ENCODE data around the gene AP2A1.

Gene AP2A1

GRCh38 chr19:49780861-49781260, 14.1 kb downstream of the AP2A1 start:
- TF ChIP-seq RAD21 (IDR thresholded peaks at IDR 0.05; ENCODE audit: low read depth) (no peak), EP300 (IDR thresholded peaks at IDR 0.05; ENCODE audit: borderline replicate concordance) (no peak), CEBPB (IDR thresholded peaks at IDR 0.05) (no peak), YY1 (IDR thresholded peaks at IDR 0.05; ENCODE audit: low read depth) (no peak), TAF1 (IDR thresholded peaks at IDR 0.05; ENCODE audit: low read depth) (no peak), NFIC (IDR thresholded peaks at IDR 0.05) (no peak), MAX (IDR thresholded peaks at IDR 0.05) (no peak), ZBTB7A (IDR thresholded peaks at IDR 0.05; ENCODE audit: low read depth) (no peak), TCF12 (IDR thresholded peaks at IDR 0.05; ENCODE audit: low read depth) (no peak), USF1 (IDR thresholded peaks at IDR 0.05) (no peak), CREB1 (IDR thresholded peaks at IDR 0.05; ENCODE audit: low read depth) (no peak), REST (IDR thresholded peaks at IDR 0.05; ENCODE audit: low read depth) (no peak)

GRCh38 chr19:49781394-49781793, 14.6 kb downstream of the AP2A1 start:
- TF ChIP-seq RAD21 (IDR thresholded peaks at IDR 0.05; ENCODE audit: low read depth): no peak
- TF ChIP-seq USF1 (IDR thresholded peaks at IDR 0.05): no peak
- TF ChIP-seq EP300 (IDR thresholded peaks at IDR 0.05; ENCODE audit: borderline replicate concordance): no peak
- TF ChIP-seq ZBTB7A (IDR thresholded peaks at IDR 0.05; ENCODE audit: low read depth): no peak
- TF ChIP-seq CREB1 (IDR thresholded peaks at IDR 0.05; ENCODE audit: low read depth): no peak
- TF ChIP-seq YY1 (IDR thresholded peaks at IDR 0.05; ENCODE audit: low read depth): no peak
- TF ChIP-seq TCF12 (IDR thresholded peaks at IDR 0.05; ENCODE audit: low read depth): no peak
- no peak for TF ChIP-seq EGR1 (IDR thresholded peaks at IDR 0.05)

GRCh38 chr19:49782515-49782914, 15.7 kb downstream of the AP2A1 start:
- TF ChIP-seq EP300 (IDR thresholded peaks at IDR 0.05; ENCODE audit: borderline replicate concordance): no peak
- TF ChIP-seq USF1 (IDR thresholded peaks at IDR 0.05): no peak
- no peak for TF ChIP-seq EGR1 (IDR thresholded peaks at IDR 0.05)
- no peak for TF ChIP-seq TEAD4 (IDR thresholded peaks at IDR 0.05)
- TF ChIP-seq TAF1 (IDR thresholded peaks at IDR 0.05; ENCODE audit: low read depth): no peak
- TF ChIP-seq RAD21 (IDR thresholded peaks at IDR 0.05; ENCODE audit: low read depth): no peak
- no peak for TF ChIP-seq ZBTB7A (IDR thresholded peaks at IDR 0.05; ENCODE audit: low read depth)
- TF ChIP-seq MAX (IDR thresholded peaks at IDR 0.05): no peak
- no peak for TF ChIP-seq CEBPB (IDR thresholded peaks at IDR 0.05)
- TF ChIP-seq FOXM1 (IDR thresholded peaks at IDR 0.05; ENCODE audit: borderline replicate concordance, low read depth): no peak
- no peak for TF ChIP-seq CREB1 (IDR thresholded peaks at IDR 0.05; ENCODE audit: low read depth)
- TF ChIP-seq NFIC (IDR thresholded peaks at IDR 0.05): no peak
- TF ChIP-seq TCF12 (IDR thresholded peaks at IDR 0.05; ENCODE audit: low read depth): no peak
- TF ChIP-seq YY1 (IDR thresholded peaks at IDR 0.05; ENCODE audit: low read depth): no peak
- TF ChIP-seq REST (IDR thresholded peaks at IDR 0.05; ENCODE audit: low read depth): no peak

- TF ChIP-seq MAX (IDR thresholded peaks at IDR 0.05) (no peak), TEAD4 (IDR thresholded peaks at IDR 0.05) (no peak)
Observed at GRCh38 chr19:49786376-49786820, 19.6 kb downstream of the AP2A1 start.

- no peak for TF ChIP-seq EP300 (IDR thresholded peaks at IDR 0.05; ENCODE audit: borderline replicate concordance)
Observed at GRCh38 chr19:49787746-49788145, 20.9 kb downstream of the AP2A1 start.

GRCh38 chr19:49788857-49789256, 22.1 kb downstream of the AP2A1 start:
- TF ChIP-seq MAX (IDR thresholded peaks at IDR 0.05) (no peak), YY1 (IDR thresholded peaks at IDR 0.05; ENCODE audit: low read depth) (no peak), TEAD4 (IDR thresholded peaks at IDR 0.05) (no peak), TAF1 (IDR thresholded peaks at IDR 0.05; ENCODE audit: low read depth) (no peak), ZBTB7A (IDR thresholded peaks at IDR 0.05; ENCODE audit: low read depth) (no peak), REST (IDR thresholded peaks at IDR 0.05; ENCODE audit: low read depth) (no peak)

All from Ishikawa (cell line).